Bronchial epithelial cell (primary cell): ENCODE measurements around the gene SRRM4. TPM values are rescaled to one million over a fixed set of nuclear protein-coding genes. Genes with fewer than 3 reads are reported as not detected.

Source experiments
- DNase-seq: peaks from one replicate; pipeline ENCODE4 v3.0.0-alpha.2; 2010; ENCODE audit warnings: low read depth
- FAIRE-seq: peaks from 2 replicates; lab custom pipeline; 2011; peaks lifted over from hg19 to GRCh38; lab: Jason Lieb, UNC
- H3K27me3 ChIP-seq: 2 replicates; pipeline ENCODE4 v1.5.1; 2011; ENCODE audit warnings: low read length; ENCODE audit not compliant: control insufficient read depth, insufficient read depth
- H3K36me3 ChIP-seq: 2 replicates; pipeline ENCODE4 v1.5.1; 2011; ENCODE audit warnings: low read length; ENCODE audit not compliant: control insufficient read depth, insufficient read depth
- H3K4me3 ChIP-seq: 2 replicates; pipeline ENCODE4 v1.5.1; 2011; ENCODE audit warnings: mild to moderate bottlenecking, low read depth, low read length, control low read depth
- total RNA-seq: library from RNA; depleted of rRNA; stranded (reverse); fragments of >200 nt; gene quantifications from 2 replicates; pipeline ENCODE4 v1.2.1, GENCODE V29; 2014
- TF ChIP-seq, protein P1 (sequence below): IDR thresholded peaks from 2 replicates; pipeline ENCODE4 v1.5.1; 2011; ENCODE audit warnings: mild to moderate bottlenecking, moderate library complexity, low read length, control low read depth, inconsistent platforms; ENCODE audit not compliant: insufficient read depth, severe bottlenecking

SRRM4 gene
- total RNA-seq, 1 donor from 2014 or later: not detected

GRCh38 chr12:119115296-119115905 is 134.1 kb downstream of the SRRM4 start:
- Histone ChIP-seq H3K4me3 (no peak overlapping the region), H3K27me3 (no peaks in the 10 kb centered on the region), H3K36me3 (no peaks in the 10 kb centered on the region)
- DNase-seq (peak; percentile 29), FAIRE-seq (no peak)
- TF ChIP-seq, protein P1, sequence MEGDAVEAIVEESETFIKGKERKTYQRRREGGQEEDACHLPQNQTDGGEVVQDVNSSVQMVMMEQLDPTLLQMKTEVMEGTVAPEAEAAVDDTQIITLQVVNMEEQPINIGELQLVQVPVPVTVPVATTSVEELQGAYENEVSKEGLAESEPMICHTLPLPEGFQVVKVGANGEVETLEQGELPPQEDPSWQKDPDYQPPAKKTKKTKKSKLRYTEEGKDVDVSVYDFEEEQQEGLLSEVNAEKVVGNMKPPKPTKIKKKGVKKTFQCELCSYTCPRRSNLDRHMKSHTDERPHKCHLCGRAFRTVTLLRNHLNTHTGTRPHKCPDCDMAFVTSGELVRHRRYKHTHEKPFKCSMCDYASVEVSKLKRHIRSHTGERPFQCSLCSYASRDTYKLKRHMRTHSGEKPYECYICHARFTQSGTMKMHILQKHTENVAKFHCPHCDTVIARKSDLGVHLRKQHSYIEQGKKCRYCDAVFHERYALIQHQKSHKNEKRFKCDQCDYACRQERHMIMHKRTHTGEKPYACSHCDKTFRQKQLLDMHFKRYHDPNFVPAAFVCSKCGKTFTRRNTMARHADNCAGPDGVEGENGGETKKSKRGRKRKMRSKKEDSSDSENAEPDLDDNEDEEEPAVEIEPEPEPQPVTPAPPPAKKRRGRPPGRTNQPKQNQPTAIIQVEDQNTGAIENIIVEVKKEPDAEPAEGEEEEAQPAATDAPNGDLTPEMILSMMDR: peak; percentile 77

- no peak for FAIRE-seq
- Histone ChIP-seq H3K27me3 (no peaks in the 10 kb centered on the region), H3K36me3 (no peaks in the 10 kb centered on the region), H3K4me3 (no peak overlapping the region)
- DNase-seq: no peak
- TF ChIP-seq, protein P1: no peak
Measured at GRCh38 chr12:119117936-119118335, 136.6 kb downstream of the SRRM4 start.

- no peak for DNase-seq
- no peak overlapping the region for H3K4me3 ChIP-seq
- TF ChIP-seq, protein P1: no peak
- H3K27me3 ChIP-seq: no peaks in the 10 kb centered on the region
- H3K36me3 ChIP-seq: no peaks in the 10 kb centered on the region
- FAIRE-seq: no peak
Measured at GRCh38 chr12:119118625-119119024, 137.3 kb downstream of the SRRM4 start.

- FAIRE-seq (no peak), DNase-seq (no peak)
- TF ChIP-seq, protein P1: no peak
- H3K27me3 ChIP-seq: no peaks in the 10 kb centered on the region
- H3K4me3 ChIP-seq: no peak overlapping the region
- no peaks in the 10 kb centered on the region for H3K36me3 ChIP-seq
Measured at GRCh38 chr12:119122047-119122446, 140.7 kb downstream of the SRRM4 start.

- Histone ChIP-seq H3K27me3 (no peaks in the 10 kb centered on the region), H3K4me3 (no peak overlapping the region), H3K36me3 (no peaks in the 10 kb centered on the region)
- TF ChIP-seq, protein P1: no peak
- FAIRE-seq: no peak
- no peak for DNase-seq
Measured at GRCh38 chr12:119122751-119123150, 141.4 kb downstream of the SRRM4 start.

DNA sequence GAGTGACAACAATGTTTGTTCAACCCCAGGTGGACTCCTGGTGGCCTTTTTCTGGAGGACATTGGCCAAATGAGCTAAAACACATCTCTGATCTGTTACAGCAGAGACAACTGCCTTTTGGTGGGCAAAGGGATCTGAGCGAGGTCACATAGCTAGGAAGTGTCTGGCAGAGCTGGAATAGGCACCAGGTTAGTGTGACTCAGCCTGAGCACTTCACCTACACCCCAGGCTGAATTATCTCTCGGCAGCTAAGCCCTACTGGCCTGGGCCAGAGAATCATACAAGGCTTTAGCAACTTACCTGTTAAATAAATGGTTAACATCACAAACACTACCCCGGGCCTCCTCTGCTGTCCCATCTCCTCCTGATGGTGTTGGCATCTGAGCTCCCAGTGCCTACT is 147.2 kb downstream of the SRRM4 start:
- Histone ChIP-seq H3K4me3 (no peak overlapping the region), H3K36me3 (no peaks in the 10 kb centered on the region), H3K27me3 (no peaks in the 10 kb centered on the region)
- DNase-seq: no peak
- TF ChIP-seq, protein P1: no peak
- FAIRE-seq: no peak
